GM12874 (cell line): ENCODE data around the gene LRRC23.
A peak's percentile ranks its signal among the peaks of the same experiment; 100 is the strongest.

Experiments
- TF ChIP-seq, protein P1 (sequence below): IDR thresholded peaks from 2 replicates; pipeline ENCODE4 v1.5.1; 2011; ENCODE audit warnings: low read depth, mild to moderate bottlenecking, control low read depth, low read length, moderate library complexity; ENCODE audit not compliant: insufficient read depth

LRRC23 gene

DNA sequence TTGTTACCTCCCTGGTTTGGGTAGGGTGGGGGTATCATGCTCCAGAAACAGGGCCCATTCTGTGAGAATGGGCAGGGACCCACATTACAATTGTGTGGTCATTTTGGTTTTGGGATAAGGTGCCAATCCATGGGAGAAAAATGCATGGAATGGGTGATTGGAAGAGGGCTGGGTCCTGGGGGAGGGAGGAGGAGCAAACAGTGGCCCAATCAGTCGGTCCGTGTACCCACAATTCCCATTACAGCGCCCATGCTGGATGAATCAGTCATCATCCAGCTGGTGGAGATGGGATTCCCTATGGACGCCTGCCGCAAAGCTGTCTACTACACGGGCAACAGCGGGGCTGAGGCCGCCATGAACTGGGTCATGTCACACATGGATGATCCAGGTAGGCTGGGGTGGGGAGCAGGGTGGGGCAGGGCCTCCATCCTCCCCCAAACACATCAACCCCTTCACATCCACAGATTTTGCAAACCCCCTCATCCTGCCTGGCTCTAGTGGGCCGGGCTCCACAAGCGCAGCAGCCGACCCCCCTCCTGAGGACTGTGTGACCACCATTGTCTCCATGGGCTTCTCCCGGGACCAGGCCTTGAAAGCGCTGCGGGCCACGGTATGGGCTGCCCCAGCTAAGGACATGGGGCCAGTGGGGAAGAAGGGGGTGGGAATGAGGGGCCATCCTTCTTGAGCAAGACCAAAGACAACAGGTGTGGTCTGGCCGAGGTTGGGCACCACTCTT lies 40.9 kb upstream of the LRRC23 start:
- TF ChIP-seq, protein P1, sequence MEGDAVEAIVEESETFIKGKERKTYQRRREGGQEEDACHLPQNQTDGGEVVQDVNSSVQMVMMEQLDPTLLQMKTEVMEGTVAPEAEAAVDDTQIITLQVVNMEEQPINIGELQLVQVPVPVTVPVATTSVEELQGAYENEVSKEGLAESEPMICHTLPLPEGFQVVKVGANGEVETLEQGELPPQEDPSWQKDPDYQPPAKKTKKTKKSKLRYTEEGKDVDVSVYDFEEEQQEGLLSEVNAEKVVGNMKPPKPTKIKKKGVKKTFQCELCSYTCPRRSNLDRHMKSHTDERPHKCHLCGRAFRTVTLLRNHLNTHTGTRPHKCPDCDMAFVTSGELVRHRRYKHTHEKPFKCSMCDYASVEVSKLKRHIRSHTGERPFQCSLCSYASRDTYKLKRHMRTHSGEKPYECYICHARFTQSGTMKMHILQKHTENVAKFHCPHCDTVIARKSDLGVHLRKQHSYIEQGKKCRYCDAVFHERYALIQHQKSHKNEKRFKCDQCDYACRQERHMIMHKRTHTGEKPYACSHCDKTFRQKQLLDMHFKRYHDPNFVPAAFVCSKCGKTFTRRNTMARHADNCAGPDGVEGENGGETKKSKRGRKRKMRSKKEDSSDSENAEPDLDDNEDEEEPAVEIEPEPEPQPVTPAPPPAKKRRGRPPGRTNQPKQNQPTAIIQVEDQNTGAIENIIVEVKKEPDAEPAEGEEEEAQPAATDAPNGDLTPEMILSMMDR = no peak

GRCh38 chr12:6866163-6866919 lies 38.3 kb upstream of the LRRC23 start:
- TF ChIP-seq, protein P1 = no peak

GRCh38 chr12:6866920-6867412 lies 37.7 kb upstream of the LRRC23 start:
- TF ChIP-seq, protein P1 = no peak

- TF ChIP-seq, protein P1 = no peak
Observed at GRCh38 chr12:6867413-6868210, 37.0 kb upstream of the LRRC23 start, which contains the start of gene TPI1. Gene TPI1 (plus strand): TSS chr12:6867531. CDS start chr12:6867567, 36 bp downstream.

GRCh38 chr12:6868211-6869048 lies 36.2 kb upstream of the LRRC23 start:
- TF ChIP-seq, protein P1 = no peak

DNA sequence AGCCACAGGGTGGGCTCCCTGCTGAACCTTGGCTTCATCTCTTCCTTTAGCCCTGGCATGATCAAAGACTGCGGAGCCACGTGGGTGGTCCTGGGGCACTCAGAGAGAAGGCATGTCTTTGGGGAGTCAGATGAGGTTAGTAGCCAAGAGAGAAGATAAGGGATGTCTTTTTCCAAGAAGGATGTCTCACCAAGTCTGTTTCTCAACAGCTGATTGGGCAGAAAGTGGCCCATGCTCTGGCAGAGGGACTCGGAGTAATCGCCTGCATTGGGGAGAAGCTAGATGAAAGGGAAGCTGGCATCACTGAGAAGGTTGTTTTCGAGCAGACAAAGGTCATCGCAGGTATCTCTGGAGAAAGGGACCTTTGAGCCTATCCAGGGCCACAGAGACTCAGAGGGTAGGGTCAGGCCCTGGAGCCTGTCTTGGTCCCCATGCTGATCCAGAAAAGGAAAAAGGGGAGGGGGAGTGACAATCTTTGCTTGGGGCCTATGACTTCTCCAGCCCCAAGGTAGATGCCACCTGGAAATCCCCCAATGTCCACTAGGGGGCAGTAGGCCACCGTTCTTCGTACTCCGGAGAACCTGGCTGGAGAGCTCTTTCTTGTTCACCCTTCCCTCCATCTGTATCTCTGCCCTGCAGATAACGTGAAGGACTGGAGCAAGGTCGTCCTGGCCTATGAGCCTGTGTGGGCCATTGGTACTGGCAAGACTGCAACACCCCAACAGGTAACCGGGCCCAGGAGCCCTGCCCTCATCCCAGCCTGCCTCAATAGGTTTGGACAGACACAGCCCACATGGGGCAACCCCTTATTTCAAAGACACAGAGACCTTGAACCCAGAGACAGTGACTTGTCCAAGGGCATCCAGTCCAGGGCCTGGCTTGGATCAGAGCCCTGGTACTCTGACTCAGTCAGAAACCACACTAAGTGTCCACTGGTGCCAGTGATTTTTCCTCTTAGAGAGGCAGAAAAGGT lies 35.3 kb upstream of the LRRC23 start:
- TF ChIP-seq, protein P1 = peak; percentile 90
